IMR-90 (cell line): ENCODE data around the gene CCDC32. TPM values are rescaled to one million over a fixed set of nuclear protein-coding genes. Genes with fewer than 3 reads are reported as not detected.
A peak's percentile ranks its signal among the peaks of the same experiment; 100 is the strongest.

ENCODE experiments used
- ATAC-seq: fragments of 200-7000 bp; cut with Tn5 transposase; 2 replicates; pipeline ENCODE4 v1.9.1; 2020; ENCODE audit warnings: low read depth, mild to moderate bottlenecking, moderate library complexity
- BruUV-seq: library from RNA; stranded (reverse); fragments of 400-500 nt; replicated peaks from 2 replicates; lab custom pipeline; 2021; lab: Mats Ljungman, UMichigan
- CTCF ChIA-PET: fragments of 300-600 bp; formaldehyde crosslinking; extraction: SDS; loops from one replicate; lab custom pipeline; 2021; ENCODE audit warnings: antibody characterized with exemption; lab: Yijun Ruan, JAX
- POLR2A ChIA-PET: fragments of 300-600 bp; sonication (Branson Sonifier 250); formaldehyde crosslinking; loops from one replicate; lab custom pipeline; 2022; ENCODE audit warnings: antibody characterized with exemption; ENCODE audit not compliant: unreplicated experiment; lab: Charles Lee
- DNase-seq: peaks from one replicate; pipeline ENCODE4 v3.0.0; 2013
- H2AFZ ChIP-seq: replicated peaks from 2 replicates; pipeline ENCODE3; 2013; ENCODE audit warnings: low read length, mild to moderate bottlenecking; ENCODE audit not compliant: poor library complexity
- H2AK5ac ChIP-seq: 2 replicates; pipeline ENCODE4 v1.6.1; 2013; ENCODE audit warnings: low read depth, low read length, inconsistent platforms
- H2AK9ac ChIP-seq: replicated peaks from 2 replicates; pipeline ENCODE3; 2013; ENCODE audit warnings: mild to moderate bottlenecking, low read depth, low read length, moderate library complexity; ENCODE audit not compliant: poor library complexity
- H2BK120ac ChIP-seq: 2 replicates; pipeline ENCODE4 v1.6.1; 2013; ENCODE audit warnings: low read depth, low read length, inconsistent platforms
- H2BK15ac ChIP-seq: 3 replicates; pipeline ENCODE4 v1.6.1; 2013; ENCODE audit warnings: low read depth, low read length, inconsistent platforms
- H2BK20ac ChIP-seq: 2 replicates; pipeline ENCODE4 v1.6.1; 2013; ENCODE audit warnings: low read depth, mild to moderate bottlenecking, inconsistent platforms, low read length, moderate library complexity
- H2BK5ac ChIP-seq: 2 replicates; pipeline ENCODE4 v1.6.1; 2013; ENCODE audit warnings: mild to moderate bottlenecking, low read depth, low read length, inconsistent platforms; ENCODE audit not compliant: poor library complexity, severe bottlenecking
- H3K14ac ChIP-seq: replicated peaks from 2 replicates; pipeline ENCODE4 v1.6.1; 2013; ENCODE audit warnings: low read depth, low read length, inconsistent platforms
- H3K18ac ChIP-seq: 2 replicates; pipeline ENCODE4 v1.6.1; 2013; ENCODE audit warnings: low read depth, low read length, control low read depth
- H3K23ac ChIP-seq: 2 replicates; pipeline ENCODE4 v1.6.1; 2013; ENCODE audit warnings: low read depth, low read length, inconsistent platforms
- H3K27ac ChIP-seq: 2 replicates; pipeline ENCODE4 v1.5.1; 2013; ENCODE audit warnings: mild to moderate bottlenecking, control low read depth, low read length; ENCODE audit not compliant: insufficient read depth
- H3K27me3 ChIP-seq: 2 replicates; pipeline ENCODE4 v1.6.1; 2013; ENCODE audit warnings: low read length; ENCODE audit not compliant: control insufficient read depth, insufficient read depth
- H3K36me3 ChIP-seq: 2 replicates; pipeline ENCODE4 v1.6.1; 2013; ENCODE audit warnings: low read length, mixed read lengths; ENCODE audit not compliant: control insufficient read depth, insufficient read depth
- H3K4ac ChIP-seq: 2 replicates; pipeline ENCODE4 v1.6.1; 2013; ENCODE audit warnings: low read depth, low read length, inconsistent platforms
- H3K4me1 ChIP-seq: 2 replicates; pipeline ENCODE4 v1.6.1; 2013; ENCODE audit warnings: low read length, mixed read lengths; ENCODE audit not compliant: control insufficient read depth, insufficient read depth
- H3K4me2 ChIP-seq: 2 replicates; pipeline ENCODE4 v1.6.1; 2013; ENCODE audit warnings: low read depth, mild to moderate bottlenecking, control low read depth, low read length, moderate library complexity
- H3K4me3 ChIP-seq: 2 replicates; pipeline ENCODE4 v1.5.1; 2013; ENCODE audit warnings: low read depth, mild to moderate bottlenecking, control low read depth, low read length, moderate library complexity; ENCODE audit not compliant: insufficient read depth
- H3K56ac ChIP-seq: 2 replicates; pipeline ENCODE4 v1.6.1; 2013; ENCODE audit warnings: low read length, inconsistent platforms; ENCODE audit not compliant: insufficient read depth; ENCODE audit errors: extremely low read depth
- H3K79me1 ChIP-seq, 2 experiments: 2 replicates each; pipeline ENCODE4 v1.6.1; 2013; ENCODE audit warnings: low read length in 2 of 2, inconsistent platforms in 1 of 2, low read depth in 1 of 2
- H3K9ac ChIP-seq: 2 replicates; pipeline ENCODE4 v1.6.1; 2013; ENCODE audit warnings: low read depth, low read length, control low read depth
- H3K9me1 ChIP-seq: 2 replicates; pipeline ENCODE4 v1.6.1; 2013; ENCODE audit warnings: low read length, inconsistent platforms; ENCODE audit not compliant: insufficient read depth
- H3K9me3 ChIP-seq: 2 replicates; pipeline ENCODE4 v1.6.1; 2013; ENCODE audit warnings: low read length; ENCODE audit not compliant: control insufficient read depth, insufficient read depth
- H4K20me1 ChIP-seq: 2 replicates; pipeline ENCODE4 v1.6.1; 2013; ENCODE audit warnings: low read length, inconsistent platforms; ENCODE audit not compliant: insufficient read depth
- H4K5ac ChIP-seq: 2 replicates; pipeline ENCODE4 v1.6.1; 2013; ENCODE audit warnings: mild to moderate bottlenecking, low read depth, low read length, control low read depth
- H4K8ac ChIP-seq, 2 experiments: 2 replicates each; pipeline ENCODE4 v1.6.1; 2013; ENCODE audit warnings: low read depth in 2 of 2, low read length in 2 of 2, control low read depth in 1 of 2, inconsistent platforms in 1 of 2
- H4K91ac ChIP-seq: 2 replicates; pipeline ENCODE4 v1.6.1; 2013; ENCODE audit warnings: low read depth, low read length, inconsistent platforms; ENCODE audit not compliant: insufficient read depth
- BHLHE40 ChIP-seq: fragments of 150-350 bp; IDR thresholded peaks from 2 replicates; pipeline ENCODE4 v1.6.1; 2016; ENCODE audit warnings: mild to moderate bottlenecking, low read depth, low read length
- CEBPB ChIP-seq: IDR thresholded peaks from 2 replicates; pipeline ENCODE4 v1.6.1; 2012; ENCODE audit warnings: low read depth, low read length, improper control_type of control experiment
- CHD1 ChIP-seq: IDR thresholded peaks from 2 replicates; pipeline ENCODE4 v1.6.1; 2012; ENCODE audit warnings: low read depth, low read length, improper control_type of control experiment
- NFE2L2 ChIP-seq: fragments of 150-350 bp; IDR thresholded peaks from 2 replicates; pipeline ENCODE4 v1.6.1; 2016; ENCODE audit warnings: low read depth, mild to moderate bottlenecking, low read length
- RAD21 ChIP-seq: IDR thresholded peaks from 2 replicates; pipeline ENCODE4 v1.6.1; 2012; ENCODE audit warnings: low read length, improper control_type of control experiment
- USF2 ChIP-seq: fragments of 150-350 bp; IDR thresholded peaks from 2 replicates; pipeline ENCODE4 v1.6.1; 2017; ENCODE audit warnings: mild to moderate bottlenecking, antibody characterized with exemption, low read length, low read depth
- WGBS, 2 experiments: methylation state at CpG; one replicate each; pipeline versions ENCODE4 v1.1.5 to v1.1.7; 2013; ENCODE audit warnings: missing lambda C conversion rate in 2 of 2; ENCODE audit not compliant: insufficient read length in 1 of 2; ENCODE audit errors: extremely low coverage in 2 of 2; 5-methylcytosine and 5-hydroxymethylcytosine counted together
- dilution Hi-C: fragments of 300-500 bp; cut with HindIII; formaldehyde crosslinking; loops from one replicate; pipeline ENCODE4 v1.14.3; 2018; ENCODE audit warnings: low sequenced_read_pairs; ENCODE audit not compliant: unreplicated experiment
- in situ Hi-C: fragments of 300-500 bp; cut with MboI; formaldehyde crosslinking; loops from 3 replicates; pipeline ENCODE4 v1.14.3; 2019; ENCODE audit warnings: low sequenced_read_pairs, inconsistent platforms, mixed read lengths
- intact Hi-C: fragments of 100-400 bp; cut with micrococcal nuclease; formaldehyde crosslinking; loops from 2 replicates; pipeline ENCODE4 v1.10.0; 2022
- polyA plus RNA-seq, 3 experiments: library from polyadenylated mRNA; depleted of rRNA; stranded (reverse); fragments of >200 nt; gene quantifications; 2 replicates each; pipeline ENCODE4 v1.2.3, GENCODE V29; 2012; ENCODE audit warnings: low replicate concordance in 1 of 3
- total RNA-seq: library from RNA; depleted of rRNA; stranded (reverse); fragments of >200 nt; gene quantifications from 2 replicates; pipeline ENCODE4 v1.2.3, GENCODE V29; 2012
- TF ChIP-seq, protein P1 (sequence below): conservative IDR thresholded peaks from 2 replicates; pipeline ENCODE4 v1.5.1; 2012; ENCODE audit warnings: mild to moderate bottlenecking, low read depth, low read length, improper control_type of control experiment

The CCDC32 gene
- total and polyA plus RNA-seq, 2 of the 4 experiments (the other 2 are of a cell fraction), result 14.8 to 15.1 TPM

DNA sequence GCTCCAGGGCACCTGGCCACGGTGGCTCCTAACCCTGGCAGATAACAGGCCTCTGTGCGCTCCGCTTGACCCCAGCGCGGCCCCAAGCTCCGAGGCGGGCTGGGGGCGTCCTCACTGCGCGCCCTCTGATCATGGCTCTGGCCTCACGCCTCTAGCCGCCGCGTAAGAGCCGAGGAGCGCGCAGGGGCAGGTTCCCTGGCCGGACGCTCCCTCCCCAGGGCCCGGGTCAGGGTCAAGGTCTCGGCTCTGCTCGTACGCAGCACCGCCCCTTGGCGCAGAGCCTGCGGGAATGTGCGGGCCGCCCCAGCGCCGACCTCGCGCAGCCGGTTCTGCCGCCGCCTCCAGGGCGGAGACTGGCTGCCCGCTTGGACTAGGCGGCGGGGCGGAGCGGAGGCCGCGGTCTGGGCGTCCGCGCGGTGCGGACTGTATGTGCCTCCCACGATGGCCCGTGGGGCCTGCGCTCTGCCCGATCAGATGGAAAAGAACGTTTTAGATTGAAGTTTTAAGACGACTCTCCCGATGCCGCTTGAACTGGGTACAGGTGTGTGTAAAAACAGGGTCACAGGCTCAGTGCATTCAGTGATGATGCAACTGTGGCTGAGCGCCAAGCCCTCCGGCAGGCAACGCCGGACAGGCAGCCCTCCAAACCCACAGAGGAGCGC is 53.2 kb downstream of the CCDC32 start:
- H2BK20ac ChIP-seq, result no peak overlapping the region
- no peaks in the 10 kb centered on the region for H3K36me3 ChIP-seq
- H3K9me1 ChIP-seq, result no peaks in the 10 kb centered on the region
- no peak overlapping the region for H2AK5ac ChIP-seq
- POLR2A ChIA-PET, result no interaction called here
- H2BK15ac ChIP-seq, result no peak overlapping the region
- ATAC-seq, result peak; percentile 79
- H3K14ac ChIP-seq, result no peak overlapping the region
- H3K56ac ChIP-seq, result no peak overlapping the region
- 0 out of 2 replicates have a peak overlapping the region, but pooled peaks have one; percentile 69 for H3K23ac ChIP-seq
- WGBS, 2 experiments, result 5% methylated on average over 21 of the region's 61 CpGs; no CpG with 5 or more reads in 1 of the 2 experiments
- no TSS peak for BruUV-seq
- H2AFZ ChIP-seq, result peak overlapping the region; percentile 91
- peak overlapping the region; percentile 6; the same call in 1 of the 2 replicates for H3K9ac ChIP-seq
- H2AK9ac ChIP-seq, result peak overlapping the region; percentile 85
- H4K8ac ChIP-seq, result no peak overlapping the region
- dilution Hi-C loops, result no loop called here
- H4K20me1 ChIP-seq, result no peaks in the 10 kb centered on the region
- TF ChIP-seq, protein P1, sequence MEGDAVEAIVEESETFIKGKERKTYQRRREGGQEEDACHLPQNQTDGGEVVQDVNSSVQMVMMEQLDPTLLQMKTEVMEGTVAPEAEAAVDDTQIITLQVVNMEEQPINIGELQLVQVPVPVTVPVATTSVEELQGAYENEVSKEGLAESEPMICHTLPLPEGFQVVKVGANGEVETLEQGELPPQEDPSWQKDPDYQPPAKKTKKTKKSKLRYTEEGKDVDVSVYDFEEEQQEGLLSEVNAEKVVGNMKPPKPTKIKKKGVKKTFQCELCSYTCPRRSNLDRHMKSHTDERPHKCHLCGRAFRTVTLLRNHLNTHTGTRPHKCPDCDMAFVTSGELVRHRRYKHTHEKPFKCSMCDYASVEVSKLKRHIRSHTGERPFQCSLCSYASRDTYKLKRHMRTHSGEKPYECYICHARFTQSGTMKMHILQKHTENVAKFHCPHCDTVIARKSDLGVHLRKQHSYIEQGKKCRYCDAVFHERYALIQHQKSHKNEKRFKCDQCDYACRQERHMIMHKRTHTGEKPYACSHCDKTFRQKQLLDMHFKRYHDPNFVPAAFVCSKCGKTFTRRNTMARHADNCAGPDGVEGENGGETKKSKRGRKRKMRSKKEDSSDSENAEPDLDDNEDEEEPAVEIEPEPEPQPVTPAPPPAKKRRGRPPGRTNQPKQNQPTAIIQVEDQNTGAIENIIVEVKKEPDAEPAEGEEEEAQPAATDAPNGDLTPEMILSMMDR, result no peak
- no peak for TF ChIP-seq CHD1
- TF ChIP-seq CEBPB, result peak; percentile 66
- TF ChIP-seq RAD21, result no peak
- no peak for TF ChIP-seq NFE2L2
- TF ChIP-seq BHLHE40, result no peak
- TF ChIP-seq USF2, result no peak
- H2BK5ac ChIP-seq, result no peak overlapping the region
- no peak for DNase-seq
- no peak overlapping the region for H4K91ac ChIP-seq
- no peak overlapping the region for H2BK120ac ChIP-seq
- H3K79me1 ChIP-seq, result no peaks in the 10 kb centered on the region
- intact Hi-C loops, result loop anchor here (5.0 kb wide), 1 partner anchor 69 kb away; the partner anchor contains the start of gene BAHD1
- CTCF ChIA-PET, result no interaction called here
- no peaks in the 10 kb centered on the region for H3K9me3 ChIP-seq
- H3K27me3 ChIP-seq, result peaks cover 36% of the 10 kb centered on the region
- H3K4me2 ChIP-seq, result peak overlapping the region; percentile 71
- no peak overlapping the region for H3K4ac ChIP-seq
- no peak overlapping the region for H3K27ac ChIP-seq
- H3K4me1 ChIP-seq, result peaks cover 4% of the 10 kb centered on the region; the same call in 1 of the 2 replicates
- peak overlapping the region; percentile 44 for H3K4me3 ChIP-seq
- in situ Hi-C loops, result no loop called here
- no peak overlapping the region for H3K18ac ChIP-seq
- no peak overlapping the region for H4K5ac ChIP-seq
